Adrenal gland (tissue), 5 donors: Measurements from ENCODE around the gene FGD2.

Source experiments
- CTCF ChIP-seq, 6 experiments: fragments of 450-650 bp in 4 of 6; fragments of 200-600 bp in 2 of 6; sonication (generic) in 1 of 6; IDR thresholded peaks; 1 replicate in 5 of 6; 2 replicates in 1 of 6; pipeline versions ENCODE4 v1.5.1 to v1.8.0; 2016 to 2021; ENCODE audit warnings: antibody characterized with exemption in 6 of 6, mild to moderate bottlenecking in 2 of 6, moderate library complexity in 1 of 6
- POLR2A ChIP-seq, 2 donors: fragments of 450-650 bp; IDR thresholded peaks; one replicate each; pipeline ENCODE4 v1.6.1; 2017; ENCODE audit warnings: antibody characterized with exemption in 2 of 2, mild to moderate bottlenecking in 2 of 2, moderate library complexity in 1 of 2
- donor health status: DM: no; HTN: no; CAD: no.

DNA sequence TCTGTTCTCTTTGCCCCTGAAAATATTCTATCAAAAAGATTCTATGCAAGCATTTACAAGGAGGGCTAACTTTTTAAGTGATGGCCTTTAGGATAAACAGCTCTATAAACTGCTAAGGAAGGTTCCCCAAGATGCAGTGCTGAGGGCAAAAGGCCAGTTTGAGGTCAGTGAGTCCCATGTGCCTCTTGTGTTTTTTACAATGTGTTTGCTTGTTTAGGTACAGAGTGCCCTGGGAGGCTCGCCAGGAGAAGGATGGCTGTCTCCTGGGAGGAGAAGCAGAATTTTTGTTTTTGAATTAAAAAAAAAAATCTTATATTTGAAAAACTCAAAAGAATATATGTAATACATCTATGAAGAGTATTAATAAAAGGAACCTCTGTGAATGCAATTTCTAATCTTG, 32.3 kb upstream of the FGD2 start:
- TF ChIP-seq CTCF (IDR thresholded peaks at IDR 0.05) = no peak
- TF ChIP-seq POLR2A (IDR thresholded peaks at IDR 0.05) = no peak
